Measurements from ENCODE around the gene ZNF436. TPM values are rescaled to one million over a fixed set of nuclear protein-coding genes. Genes with fewer than 3 reads are reported as not detected.
"Not testable (repeated sequence)": the region's sequence is repeated elsewhere in the genome, so short reads cannot be mapped to it uniquely, and the experiment has no call there.

ZNF436 gene
- polyA plus RNA-seq, 1 donor, result 38.0 TPM

- no peak for DNase-seq (ENCODE audit: low read depth)
Observed at GRCh38 chr1:23392125-23392855, 22.7 kb upstream of the ZNF436 start.

- DNase-seq (ENCODE audit: low read depth), result no peak
Observed at GRCh38 chr1:23389837-23390321, 20.2 kb upstream of the ZNF436 start.

- DNase-seq (ENCODE audit: low read depth), result no peak
Observed at GRCh38 chr1:23387494-23387893, 17.9 kb upstream of the ZNF436 start.

- DNase-seq (ENCODE audit: low read depth), result no peak
Observed at GRCh38 chr1:23385119-23385621, 15.5 kb upstream of the ZNF436 start.

GRCh38 chr1:23384312-23385058 is 14.8 kb upstream of the ZNF436 start:
- DNase-seq (ENCODE audit: low read depth), result no peak

- no peak for DNase-seq (ENCODE audit: low read depth)
Observed at GRCh38 chr1:23383577-23384311, 14.1 kb upstream of the ZNF436 start.

GRCh38 chr1:23381233-23381885 is 11.7 kb upstream of the ZNF436 start:
- no peak for DNase-seq (ENCODE audit: low read depth)

GRCh38 chr1:23380719-23381118 is 11.1 kb upstream of the ZNF436 start:
- no peak for DNase-seq (ENCODE audit: low read depth)

GRCh38 chr1:23380236-23380635 is 10.6 kb upstream of the ZNF436 start:
- DNase-seq (ENCODE audit: low read depth), result not testable (repeated sequence)

- no peak for DNase-seq (ENCODE audit: low read depth)
Observed at GRCh38 chr1:23376890-23377811, 7.5 kb upstream of the ZNF436 start.

GRCh38 chr1:23374079-23374735 is 4.6 kb upstream of the ZNF436 start:
- DNase-seq (ENCODE audit: low read depth), result not testable (repeated sequence)

GRCh38 chr1:23371987-23372880 is 2.6 kb upstream of the ZNF436 start:
- no peak for DNase-seq (ENCODE audit: low read depth)

- no peak for DNase-seq (ENCODE audit: low read depth)
Observed at GRCh38 chr1:23370709-23371584, 1.3 kb upstream of the ZNF436 start.

GRCh38 chr1:23370330-23370708 is 683 bp upstream of the ZNF436 start:
- no peak for DNase-seq (ENCODE audit: low read depth)

GRCh38 chr1:23368562-23369334 is 888 bp downstream of the ZNF436 start:
- no peak for DNase-seq (ENCODE audit: low read depth)

GRCh38 chr1:23367791-23368561 is 1.7 kb downstream of the ZNF436 start:
- DNase-seq (ENCODE audit: low read depth), result peak; percentile 97

Measured in forelimb muscle (tissue), 1 donor.